ENCODE results near the gene CFAP251. TPM values are rescaled to one million over a fixed set of nuclear protein-coding genes. Genes with fewer than 3 reads are reported as not detected.

Gene CFAP251
- total RNA-seq, 2 experiments from 2014 or later, result 4.1 to 4.7 TPM

- Histone ChIP-seq H3K27ac (ENCODE audit: low read depth, low read length, poor library complexity, severe bottlenecking) (no peak overlapping the region), H2AFZ (ENCODE audit: low read length) (no peak overlapping the region), H3K79me2 (ENCODE audit: insufficient read depth, low read depth, low read length) (no peaks in the 10 kb centered on the region), H3K9me2 (ENCODE audit: insufficient read depth, low read length) (no peaks in the 10 kb centered on the region), H3K36me3 (ENCODE audit: insufficient read depth, low read length) (peaks cover 27% of the 10 kb centered on the region), H3K9me3 (ENCODE audit: low read length) (peaks cover 24% of the 10 kb centered on the region), H4K20me1 (ENCODE audit: insufficient read depth, low read length) (no peaks in the 10 kb centered on the region), H3K4me3 (ENCODE audit: low read depth, low read length, poor library complexity, severe bottlenecking) (no peak overlapping the region), H3K4me1 (ENCODE audit: insufficient read depth, low read length, poor library complexity, severe bottlenecking) (no peaks in the 10 kb centered on the region), H3K4me2 (ENCODE audit: low read length) (no peak overlapping the region)
- ChIA-PET POLR2A (no interaction called here), CTCF (ENCODE audit: unreplicated experiment) (no interaction called here)
- intact Hi-C loops (cut with micrococcal nuclease; ENCODE audit: unreplicated experiment), result no loop called here
- TF ChIP-seq EZH2phosphoT487 (IDR thresholded peaks at IDR 0.05; ENCODE audit: borderline replicate concordance, low read depth, low read length) (no peak), CTCF (conservative IDR thresholded peaks at IDR 0.05; ENCODE audit: low read length) (no peak)
- DNase-seq (ENCODE audit: low spot score), result no peak
- no TSS peak for BruUV-seq (replicated peaks)
These were observed 31.4 kb downstream of the CFAP251 start for GRCh38 chr12:121949648-121950397.

- Histone ChIP-seq H3K36me3 (ENCODE audit: insufficient read depth, low read length) (peaks cover 11% of the 10 kb centered on the region), H3K27ac (ENCODE audit: low read depth, low read length, poor library complexity, severe bottlenecking) (no peak overlapping the region), H3K4me2 (ENCODE audit: low read length) (no peak overlapping the region), H2AFZ (ENCODE audit: low read length) (no peak overlapping the region), H3K4me3 (ENCODE audit: low read depth, low read length, poor library complexity, severe bottlenecking) (no peak overlapping the region), H3K9me2 (ENCODE audit: insufficient read depth, low read length) (no peaks in the 10 kb centered on the region), H3K9me3 (ENCODE audit: low read length) (peaks cover 14% of the 10 kb centered on the region), H3K79me2 (ENCODE audit: insufficient read depth, low read depth, low read length) (no peaks in the 10 kb centered on the region), H4K20me1 (ENCODE audit: insufficient read depth, low read length) (no peaks in the 10 kb centered on the region), H3K4me1 (ENCODE audit: insufficient read depth, low read length, poor library complexity, severe bottlenecking) (peaks cover 11% of the 10 kb centered on the region)
- intact Hi-C loops (cut with micrococcal nuclease; ENCODE audit: unreplicated experiment), result no loop called here
- no peak for DNase-seq (ENCODE audit: low spot score)
- ChIA-PET CTCF (ENCODE audit: unreplicated experiment) (no interaction called here), POLR2A (no interaction called here)
- BruUV-seq (replicated peaks), result no TSS peak
- no peak for TF ChIP-seq CTCF (conservative IDR thresholded peaks at IDR 0.05; ENCODE audit: low read length)
- no peak for TF ChIP-seq EZH2phosphoT487 (IDR thresholded peaks at IDR 0.05; ENCODE audit: borderline replicate concordance, low read depth, low read length)
These were observed 34.8 kb downstream of the CFAP251 start for GRCh38 chr12:121953117-121953692.

GRCh38 chr12:121953695-121954094 is 35.3 kb downstream of the CFAP251 start:
- Histone ChIP-seq H3K27ac (ENCODE audit: low read depth, low read length, poor library complexity, severe bottlenecking) (no peak overlapping the region), H3K79me2 (ENCODE audit: insufficient read depth, low read depth, low read length) (no peaks in the 10 kb centered on the region), H3K9me3 (ENCODE audit: low read length) (peaks cover 14% of the 10 kb centered on the region), H3K4me1 (ENCODE audit: insufficient read depth, low read length, poor library complexity, severe bottlenecking) (peaks cover 11% of the 10 kb centered on the region), H3K4me3 (ENCODE audit: low read depth, low read length, poor library complexity, severe bottlenecking) (no peak overlapping the region), H3K9me2 (ENCODE audit: insufficient read depth, low read length) (no peaks in the 10 kb centered on the region), H3K36me3 (ENCODE audit: insufficient read depth, low read length) (peaks cover 11% of the 10 kb centered on the region), H3K4me2 (ENCODE audit: low read length) (no peak overlapping the region), H2AFZ (ENCODE audit: low read length) (no peak overlapping the region), H4K20me1 (ENCODE audit: insufficient read depth, low read length) (no peaks in the 10 kb centered on the region)
- TF ChIP-seq EZH2phosphoT487 (IDR thresholded peaks at IDR 0.05; ENCODE audit: borderline replicate concordance, low read depth, low read length) (no peak), CTCF (conservative IDR thresholded peaks at IDR 0.05; ENCODE audit: low read length) (no peak)
- DNase-seq (ENCODE audit: low spot score), result no peak
- intact Hi-C loops (cut with micrococcal nuclease; ENCODE audit: unreplicated experiment), result no loop called here
- CTCF ChIA-PET (ENCODE audit: unreplicated experiment), result no interaction called here
- BruUV-seq (replicated peaks), result no TSS peak
- POLR2A ChIA-PET, result no interaction called here
